GM19025 (cell line): ENCODE measurements around the gene DRD5.
"Not testable (repeated sequence)": the region's sequence is repeated elsewhere in the genome, so short reads cannot be mapped to it uniquely, and the experiment has no call there.

Experiments
- ATAC-seq: cut with Tn5 transposase; IDR thresholded peaks from one replicate; pipeline ENCODE4 v1.9.1; 2021; ENCODE audit warnings: mild to moderate bottlenecking, low read depth, moderate library complexity; ENCODE audit not compliant: unreplicated experiment

The DRD5 gene

GRCh38 chr4:9781343-9782135 is at the start of gene DRD5:
Gene DRD5 (plus strand): TSS chr4:9781634. CDS start chr4:9782030, 396 bp downstream.
- no peak for ATAC-seq

DNA sequence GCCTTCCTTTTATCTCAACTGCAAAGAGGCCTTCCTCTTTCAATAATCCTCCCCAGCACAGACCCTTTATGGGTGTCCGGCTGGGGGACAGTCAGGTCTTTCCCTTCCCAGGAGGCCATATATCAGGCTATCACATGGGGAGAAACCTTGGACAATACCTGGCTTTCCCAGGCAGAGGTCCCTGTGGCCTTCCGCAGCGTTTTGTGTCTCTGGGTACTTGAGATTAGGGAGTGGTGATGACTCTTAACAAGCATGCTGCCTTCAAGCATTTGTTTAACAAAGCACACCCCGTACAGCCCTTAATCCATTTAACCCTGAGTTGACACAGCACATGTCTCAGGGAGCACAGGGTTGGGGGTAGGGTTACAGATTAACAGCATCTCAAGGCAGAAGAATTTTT is 49.2 kb upstream of the DRD5 start:
- not testable (repeated sequence) for ATAC-seq

GRCh38 chr4:9735515-9735914 is 45.9 kb upstream of the DRD5 start:
- no peak for ATAC-seq

DNA sequence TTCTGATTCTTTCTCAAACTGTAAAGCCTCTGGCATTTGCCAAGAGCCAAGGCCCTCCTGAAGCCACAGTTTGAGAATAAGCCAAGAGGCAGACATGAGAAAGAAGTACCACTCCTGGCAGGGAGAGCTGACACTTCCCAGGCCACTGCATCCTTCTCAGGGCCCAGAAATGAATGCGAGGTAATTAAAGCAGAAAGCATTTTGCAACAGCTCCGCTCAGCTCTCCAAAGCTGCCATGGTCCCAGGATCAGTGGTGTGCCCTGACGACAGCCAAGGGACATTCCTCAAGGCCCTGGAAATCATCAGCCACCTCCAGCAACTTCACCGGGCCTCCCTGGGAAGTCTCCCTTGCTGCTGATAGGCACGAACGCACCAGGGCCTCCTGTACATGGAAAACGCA is 44.2 kb upstream of the DRD5 start:
- ATAC-seq = not testable (repeated sequence)

DNA sequence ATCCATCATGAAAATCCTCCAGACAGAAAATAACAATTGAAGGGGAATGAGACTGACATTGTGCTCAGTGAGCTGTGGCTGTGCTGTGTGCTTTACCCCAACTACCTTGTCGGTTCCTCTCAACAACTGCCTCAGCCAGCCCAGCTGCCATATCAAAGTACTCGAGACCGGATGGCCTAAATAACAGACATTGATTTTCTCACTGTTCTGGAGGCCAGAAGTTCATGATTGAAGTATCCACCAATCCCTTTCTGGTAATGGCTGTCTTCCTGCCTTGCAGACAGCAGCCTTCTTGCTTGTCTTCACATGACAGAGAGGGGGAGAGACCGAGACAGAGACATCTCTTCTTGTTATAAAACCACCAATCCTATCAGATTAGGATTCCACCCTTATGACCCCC is 37.6 kb upstream of the DRD5 start:
- ATAC-seq = not testable (repeated sequence)

- no peak for ATAC-seq
Measured at GRCh38 chr4:9745782-9746181, 35.7 kb upstream of the DRD5 start.

GRCh38 chr4:9758641-9759317 is 22.7 kb upstream of the DRD5 start:
- ATAC-seq = no peak

DNA sequence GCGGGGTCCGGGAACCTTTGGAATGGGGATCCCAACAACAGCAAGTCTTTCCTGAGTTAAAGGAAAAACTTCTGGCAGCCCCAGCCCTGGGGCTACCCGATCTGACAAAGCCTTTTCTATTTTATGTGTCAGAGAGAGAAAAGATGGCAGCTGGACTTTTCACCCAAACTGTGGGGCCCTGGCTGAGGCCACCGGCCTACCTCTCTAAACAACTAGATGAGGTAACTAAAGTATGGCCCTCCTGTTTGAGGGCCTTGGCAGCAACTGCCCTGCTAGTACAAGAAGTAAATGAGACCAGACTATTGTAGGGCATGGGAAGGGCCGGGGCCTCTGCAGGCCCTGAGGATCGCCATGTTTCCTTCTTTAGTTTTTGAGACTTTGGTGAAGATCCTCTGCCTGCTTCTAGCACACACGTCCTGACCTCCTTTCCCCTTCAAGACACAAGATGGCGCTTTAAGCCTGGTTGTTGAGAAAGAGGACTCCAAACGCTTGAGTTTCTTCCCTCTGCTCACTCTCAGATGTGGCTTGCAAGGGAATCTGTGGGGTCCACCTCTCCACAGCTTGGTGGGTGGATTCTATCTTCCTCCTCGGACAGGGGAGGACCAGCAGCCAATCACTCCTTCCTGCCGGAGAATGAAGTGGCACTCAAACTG is 18.5 kb upstream of the DRD5 start:
- ATAC-seq = no peak

GRCh38 chr4:9764155-9764696 is 17.2 kb upstream of the DRD5 start:
- no peak for ATAC-seq

DNA sequence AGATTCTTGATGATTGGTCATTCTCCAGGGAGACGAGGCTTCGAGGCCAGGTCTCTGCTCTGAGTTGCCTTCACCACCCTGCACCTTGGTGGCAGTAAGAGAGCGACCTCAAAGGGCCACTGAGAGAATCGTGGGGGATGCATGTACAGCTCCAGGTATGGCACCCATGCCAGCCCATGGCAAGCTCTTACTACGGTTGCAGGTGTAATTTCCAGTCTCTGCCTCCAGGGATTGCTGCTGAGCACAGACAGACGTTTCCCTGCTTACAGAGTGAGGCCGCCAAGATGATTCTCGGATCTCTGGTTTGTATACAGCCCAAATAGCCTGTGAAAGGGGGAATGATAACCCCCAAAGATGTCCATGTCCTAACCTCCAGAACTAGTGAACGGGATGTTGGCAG is 16.3 kb upstream of the DRD5 start:
- no peak for ATAC-seq

DNA sequence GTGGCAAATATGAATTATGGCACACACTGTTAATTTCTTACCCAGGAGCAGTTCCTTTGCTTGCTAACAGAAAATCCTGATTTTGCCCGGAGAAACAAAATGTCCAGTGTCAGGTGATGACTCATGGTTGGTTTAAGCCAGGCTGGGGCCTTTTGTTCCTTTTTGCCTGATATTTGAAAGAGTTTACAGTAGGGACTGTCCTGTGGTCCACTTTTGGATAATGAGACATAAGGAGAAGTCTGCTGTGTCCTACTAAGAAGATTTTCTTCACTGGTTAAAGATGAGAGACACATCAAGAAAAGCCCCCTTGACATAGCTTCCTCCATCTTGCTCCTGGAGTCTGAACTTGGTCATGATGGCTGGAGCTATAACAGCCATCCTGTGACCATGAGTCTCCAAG is 12.1 kb upstream of the DRD5 start:
- no peak for ATAC-seq

DNA sequence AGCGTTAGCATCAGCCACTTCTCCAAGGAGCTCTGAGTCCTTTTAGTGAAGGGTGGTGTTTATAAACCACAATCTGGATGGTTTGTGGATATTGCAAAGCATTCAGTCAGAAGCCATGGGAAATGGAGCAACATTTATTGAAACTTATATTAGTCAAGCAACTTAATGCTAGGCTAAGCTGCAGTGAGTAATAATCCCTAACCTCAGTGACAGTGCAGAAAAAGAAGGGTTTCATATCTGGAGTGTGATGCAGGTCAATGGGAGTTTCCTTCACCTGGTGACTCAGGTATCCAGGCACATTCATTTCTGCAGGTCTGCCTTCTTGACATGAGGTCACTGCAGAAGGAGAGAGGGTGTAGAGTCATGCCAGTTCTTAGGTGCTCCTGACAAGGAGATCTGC is 10.4 kb upstream of the DRD5 start:
- no peak for ATAC-seq

DNA sequence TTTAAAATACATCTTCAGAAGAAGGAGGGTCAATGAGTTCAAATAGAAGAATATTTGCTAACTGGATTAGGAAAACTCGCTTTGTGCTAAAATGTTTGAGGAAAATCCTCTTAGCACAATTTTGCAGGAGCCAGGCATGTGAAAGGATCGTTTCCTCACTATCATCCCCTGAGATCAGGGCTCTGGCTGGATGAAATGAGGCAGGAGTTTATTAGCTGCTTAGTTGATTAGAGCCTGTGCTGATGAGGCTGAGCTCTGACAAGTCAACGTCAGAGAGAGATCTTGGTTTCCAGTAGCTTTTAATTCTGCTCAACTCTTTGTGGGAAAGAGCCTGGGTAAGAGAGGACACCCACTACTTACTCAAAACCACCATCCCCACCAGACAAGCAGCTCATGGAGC is 8.0 kb upstream of the DRD5 start:
- no peak for ATAC-seq

- no peak for ATAC-seq
Measured at GRCh38 chr4:9782136-9782436, 652 bp downstream of the DRD5 start.

DNA sequence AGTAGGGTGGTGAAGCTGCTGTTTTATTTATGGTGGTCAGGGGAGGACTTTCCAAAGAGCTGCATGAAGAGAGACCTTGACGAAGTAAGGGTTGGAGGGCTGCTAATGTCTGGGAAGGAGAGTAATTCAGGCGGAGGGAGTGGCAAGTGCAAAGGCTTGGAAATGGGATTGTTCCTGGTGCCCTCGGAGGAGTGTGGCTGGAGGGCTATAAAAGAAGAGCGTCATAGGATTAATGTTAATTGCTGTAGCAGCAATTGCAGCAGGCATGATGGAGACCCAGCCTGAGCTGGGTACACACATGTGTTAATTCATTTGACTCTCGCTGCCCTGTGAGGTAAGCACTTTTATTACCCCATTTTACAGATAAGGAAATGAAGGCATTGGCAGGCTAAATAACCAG is 4.5 kb downstream of the DRD5 start:
- not testable (repeated sequence) for ATAC-seq

DNA sequence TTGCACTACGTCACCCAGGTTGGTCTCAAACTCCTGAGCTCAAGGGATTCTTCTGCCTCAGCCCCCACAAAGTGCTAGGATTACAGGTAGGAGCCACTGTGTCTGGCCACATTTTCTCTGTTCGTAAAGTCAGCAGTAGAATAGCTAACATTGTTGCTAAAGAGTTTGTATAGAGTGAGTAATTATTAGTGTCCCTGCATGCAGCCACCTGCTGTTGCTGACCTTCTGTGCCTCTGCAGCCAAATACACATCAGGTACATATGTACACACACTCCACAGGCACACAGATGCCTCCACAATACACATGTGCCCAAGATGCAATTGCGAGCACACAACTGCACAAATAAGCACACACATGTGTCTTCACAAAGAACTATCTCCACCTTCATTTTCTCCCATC is 10.9 kb downstream of the DRD5 start:
- ATAC-seq = no peak

DNA sequence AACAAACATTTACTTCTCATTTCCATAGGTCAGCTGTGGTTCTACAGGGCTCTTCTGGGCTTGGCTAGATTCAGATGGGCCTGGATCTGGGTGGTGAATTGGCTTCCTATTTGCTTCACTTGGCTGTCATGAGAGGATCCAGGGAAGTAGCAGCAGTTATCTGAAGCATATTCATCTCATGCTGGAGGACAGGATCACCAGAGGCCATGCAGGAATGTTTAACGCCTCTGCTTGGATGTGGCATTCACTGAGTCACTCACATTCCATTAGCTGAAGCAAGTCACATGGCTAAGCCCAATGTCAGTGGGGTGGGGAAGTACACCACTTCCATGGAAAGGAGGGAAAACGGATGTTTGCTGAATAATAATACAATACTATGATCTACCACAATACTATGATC is 15.2 kb downstream of the DRD5 start:
- ATAC-seq = not testable (repeated sequence)

GRCh38 chr4:9800848-9801247 is 19.4 kb downstream of the DRD5 start:
- no peak for ATAC-seq

- no peak for ATAC-seq
Measured at GRCh38 chr4:9804918-9805317, 23.5 kb downstream of the DRD5 start.

GRCh38 chr4:9808077-9808476 is 26.6 kb downstream of the DRD5 start:
- no peak for ATAC-seq

DNA sequence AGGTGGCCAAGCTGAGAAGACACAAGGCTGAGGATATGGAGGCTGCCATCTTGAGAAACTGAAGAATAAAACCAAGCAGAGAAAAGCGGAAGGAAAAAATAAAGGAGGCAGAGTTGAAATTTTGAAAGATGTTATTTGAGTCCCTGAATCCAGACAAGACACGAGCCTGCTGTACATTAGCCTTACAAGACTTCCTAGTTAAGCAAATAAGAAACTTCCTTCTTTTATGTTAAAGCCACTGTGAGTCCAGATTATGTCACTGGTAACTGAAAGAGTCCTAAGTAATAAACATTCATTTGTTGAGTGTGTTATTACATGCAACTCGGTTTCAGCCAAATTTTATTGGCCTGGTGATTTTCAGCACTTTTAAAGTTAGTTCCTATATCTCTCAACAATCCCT is 30.4 kb downstream of the DRD5 start:
- ATAC-seq = no peak
